ENCODE measurements around the gene NRG2. TPM values are rescaled to one million over a fixed set of nuclear protein-coding genes. Genes with fewer than 3 reads are reported as not detected.

Gene NRG2
- total RNA-seq, 1 donor from 2014 or later, result 14.5 TPM

GRCh38 chr5:139838381-139839197, 204.5 kb downstream of the NRG2 start:
- no peak for DNase-seq (ENCODE audit: low spot score)

- DNase-seq (ENCODE audit: low spot score), result no peak
Observed at GRCh38 chr5:139837711-139838380, 205.3 kb downstream of the NRG2 start.

GRCh38 chr5:139836469-139837208, 206.5 kb downstream of the NRG2 start:
- no peak for DNase-seq (ENCODE audit: low spot score)

- no peak for DNase-seq (ENCODE audit: low spot score)
Observed at GRCh38 chr5:139835656-139836055, 207.4 kb downstream of the NRG2 start.

DNA sequence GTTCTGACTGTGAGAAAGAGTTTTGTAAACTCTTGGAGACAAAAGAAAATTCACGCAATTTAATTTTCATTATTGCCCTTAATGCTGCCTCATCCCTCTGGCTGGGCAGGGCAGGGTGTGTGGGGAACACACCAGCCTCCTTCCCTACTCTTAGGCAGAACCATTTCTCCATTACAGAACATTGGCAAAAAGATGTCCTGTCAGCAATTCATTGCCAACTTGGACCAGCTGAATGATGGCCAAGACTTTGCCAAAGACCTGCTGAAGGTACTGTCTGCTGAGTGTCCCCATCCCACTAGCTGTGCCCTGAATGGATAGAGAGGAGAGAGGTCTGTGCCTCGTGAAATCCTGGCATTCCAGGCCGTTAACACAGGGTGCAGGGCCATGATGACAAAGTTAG, 209.6 kb downstream of the NRG2 start:
- DNase-seq (ENCODE audit: low spot score), result no peak

DNA sequence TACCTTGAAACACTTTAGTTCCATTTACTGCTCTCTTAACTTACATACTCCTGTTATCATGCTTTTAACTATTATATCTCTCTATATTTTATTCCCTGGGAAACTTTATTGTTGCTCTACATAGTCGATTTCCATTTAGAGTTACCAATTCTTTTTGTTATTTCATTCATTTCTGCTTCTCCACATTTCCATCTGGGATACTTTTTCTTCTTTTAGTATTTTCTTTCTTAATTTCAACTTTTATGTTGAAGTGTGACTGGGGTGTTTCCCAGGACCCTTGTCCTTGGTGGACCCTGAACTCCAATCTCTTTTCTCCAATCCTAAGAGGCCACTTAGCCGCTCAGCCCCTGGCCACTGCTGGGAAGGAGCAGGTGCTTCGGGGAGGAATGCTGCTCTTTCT, 211.5 kb downstream of the NRG2 start:
- no peak for DNase-seq (ENCODE audit: low spot score)

GRCh38 chr5:139829471-139829870, 213.6 kb downstream of the NRG2 start:
- DNase-seq (ENCODE audit: low spot score), result no peak

DNA sequence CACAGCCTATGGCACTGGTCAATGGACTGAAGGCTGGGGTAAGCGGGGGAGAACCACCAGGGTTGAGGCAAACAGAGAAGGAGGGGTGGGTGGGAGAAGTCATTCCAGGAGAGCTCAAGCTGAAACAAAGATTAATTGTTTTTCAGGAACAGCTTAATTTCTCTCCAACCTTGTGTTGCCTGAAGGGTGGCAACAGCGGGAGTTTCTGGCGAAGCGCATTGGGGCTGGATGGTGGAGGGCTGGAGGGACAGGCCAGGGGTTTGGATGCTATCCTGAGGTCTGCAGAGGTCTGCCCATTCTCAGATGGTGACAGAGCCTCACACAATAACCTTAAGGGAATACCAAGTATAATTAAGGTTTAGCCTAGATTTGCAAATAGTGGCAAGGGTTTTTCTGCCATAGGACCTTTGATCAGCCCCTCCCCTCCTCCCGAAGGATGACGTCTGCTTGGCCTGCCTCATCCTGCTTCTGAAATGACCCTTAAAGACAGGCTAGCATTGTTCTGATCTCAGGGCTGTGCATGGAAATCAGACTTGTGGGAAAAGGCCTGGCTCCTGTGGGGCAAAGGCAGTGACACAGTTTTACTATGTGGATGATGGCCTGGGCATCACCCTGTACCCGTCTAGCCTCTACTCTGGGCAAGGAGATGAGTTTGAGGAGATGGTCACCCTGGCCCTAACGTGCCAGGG, 214.7 kb downstream of the NRG2 start:
- no peak for DNase-seq (ENCODE audit: low spot score)

DNA sequence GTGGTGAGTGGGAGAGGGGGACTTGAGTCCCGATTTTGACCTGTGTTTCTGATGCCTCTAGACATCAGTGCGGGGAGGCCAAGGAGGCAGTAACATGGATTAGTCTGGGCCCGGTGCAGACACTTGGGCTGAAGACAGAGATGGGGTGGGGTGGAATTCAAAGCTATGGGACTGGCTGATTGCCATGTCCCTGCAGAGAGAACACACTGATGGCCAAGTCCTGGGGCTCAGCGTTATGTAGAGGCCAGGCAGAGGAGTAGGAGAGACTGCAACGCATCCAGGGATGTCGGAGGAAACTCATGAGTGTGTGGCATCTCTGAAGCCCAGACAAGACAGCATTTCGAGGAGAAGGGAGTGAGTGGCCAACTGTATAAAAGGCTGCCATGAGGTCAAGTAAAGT, 217.4 kb downstream of the NRG2 start:
- no peak for DNase-seq (ENCODE audit: low spot score)

GRCh38 chr5:139823757-139824355, 219.2 kb downstream of the NRG2 start:
- no peak for DNase-seq (ENCODE audit: low spot score)

GRCh38 chr5:139822553-139823425, 220.3 kb downstream of the NRG2 start:
- DNase-seq (ENCODE audit: low spot score), result no peak

GRCh38 chr5:139821806-139822552, 221.1 kb downstream of the NRG2 start:
- no peak for DNase-seq (ENCODE audit: low spot score)

DNA sequence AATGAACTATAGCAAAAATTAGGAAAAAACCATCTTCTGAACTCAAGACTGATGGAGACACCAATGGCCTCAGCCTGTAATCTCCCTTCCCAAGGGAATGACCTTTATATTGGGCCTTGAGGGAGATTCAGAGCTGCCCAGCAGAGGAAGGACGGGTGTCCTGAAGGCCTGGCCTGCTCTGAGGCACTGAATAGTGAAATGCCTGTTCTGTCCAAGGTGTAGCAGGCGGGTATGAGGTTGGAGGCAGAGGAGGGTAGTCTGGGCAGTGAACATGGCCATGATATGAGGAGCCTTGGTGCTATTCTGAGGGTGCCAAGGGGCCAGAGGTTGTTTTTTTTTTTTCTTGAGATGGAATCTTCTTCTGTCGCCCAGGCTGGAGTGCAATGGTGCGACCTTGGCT, 222.5 kb downstream of the NRG2 start:
- no peak for DNase-seq (ENCODE audit: low spot score)

DNA sequence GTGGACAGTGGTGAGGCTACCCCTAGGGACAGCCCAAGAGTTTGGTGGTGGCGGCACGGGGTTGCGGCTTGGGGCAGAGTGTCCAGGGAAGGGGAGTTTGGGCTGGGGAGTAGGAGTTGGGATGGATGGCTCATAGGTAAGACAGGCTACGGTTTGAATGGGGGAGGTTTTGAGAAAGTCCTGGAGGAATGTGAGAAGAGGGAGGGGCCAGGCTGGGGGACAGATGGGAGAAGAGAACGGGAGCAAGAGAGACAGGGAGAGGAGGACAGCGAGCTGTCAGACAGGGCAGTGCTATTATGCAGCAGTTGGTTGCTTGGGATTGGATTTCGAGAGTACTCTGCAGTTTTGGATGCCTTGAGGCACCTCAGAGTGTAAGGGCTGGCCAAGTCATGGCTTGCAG, 223.0 kb downstream of the NRG2 start:
- no peak for DNase-seq (ENCODE audit: low spot score)

DNA sequence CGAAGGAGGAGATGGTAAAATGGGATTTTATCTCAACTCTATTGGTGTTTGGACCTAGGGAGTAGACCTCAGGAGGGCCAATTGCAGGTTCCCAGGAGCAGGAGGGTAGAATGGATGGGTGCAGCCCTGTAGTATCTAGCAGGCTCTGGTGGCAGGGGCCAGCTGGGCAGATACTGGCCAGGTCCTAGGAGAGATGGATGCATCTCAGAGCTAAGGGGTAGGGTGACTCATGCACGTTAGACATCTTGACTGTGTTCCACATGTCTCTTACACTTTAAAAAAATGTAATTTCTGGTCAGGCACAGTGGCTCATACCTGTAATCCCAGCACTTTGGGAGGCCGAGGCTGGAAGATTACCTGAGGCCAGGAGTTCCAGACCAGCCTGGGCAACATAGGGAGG, 225.1 kb downstream of the NRG2 start:
- DNase-seq (ENCODE audit: low spot score), result no peak

DNA sequence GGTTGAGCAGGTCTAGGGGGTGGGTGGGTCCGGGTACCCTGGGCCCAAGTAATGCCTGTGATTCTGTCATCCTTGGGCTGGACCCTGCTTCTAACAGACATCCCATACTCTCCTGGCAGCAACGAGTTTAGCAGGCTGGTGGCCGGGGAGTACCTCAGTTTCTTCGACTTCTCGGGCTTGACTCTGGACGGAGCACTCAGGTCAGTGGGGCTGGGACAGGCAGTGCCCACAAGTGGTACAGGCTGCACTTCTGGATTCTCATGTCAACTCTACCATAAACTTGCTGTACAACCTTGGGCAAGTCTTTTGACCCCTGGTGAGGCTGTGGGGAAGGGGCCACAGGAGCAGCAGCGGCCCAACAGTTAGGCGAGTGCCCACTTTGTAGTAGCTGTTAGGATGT, 225.7 kb downstream of the NRG2 start:
- DNase-seq (ENCODE audit: low spot score), result no peak

- no peak for DNase-seq (ENCODE audit: low spot score)
Observed at GRCh38 chr5:139816566-139816965, 226.5 kb downstream of the NRG2 start.

- DNase-seq (ENCODE audit: low spot score), result no peak
Observed at GRCh38 chr5:139814704-139815280, 228.3 kb downstream of the NRG2 start.

GRCh38 chr5:139814191-139814601, 228.9 kb downstream of the NRG2 start:
- DNase-seq (ENCODE audit: low spot score), result no peak

Measured in mucosa of gallbladder (tissue), 1 donor.